Activated CD8-positive, alpha-beta memory T cell treated with anti-CD3 and anti-CD28 coated beads for 4 hours (primary cell): ENCODE measurements around the gene COQ5.

Experiments
- DNase-seq, 2 donors: peaks; one replicate each; pipeline ENCODE4 v3.0.0-alpha.2; 2020; ENCODE audit warnings: low read depth in 2 of 2

COQ5 gene

DNA sequence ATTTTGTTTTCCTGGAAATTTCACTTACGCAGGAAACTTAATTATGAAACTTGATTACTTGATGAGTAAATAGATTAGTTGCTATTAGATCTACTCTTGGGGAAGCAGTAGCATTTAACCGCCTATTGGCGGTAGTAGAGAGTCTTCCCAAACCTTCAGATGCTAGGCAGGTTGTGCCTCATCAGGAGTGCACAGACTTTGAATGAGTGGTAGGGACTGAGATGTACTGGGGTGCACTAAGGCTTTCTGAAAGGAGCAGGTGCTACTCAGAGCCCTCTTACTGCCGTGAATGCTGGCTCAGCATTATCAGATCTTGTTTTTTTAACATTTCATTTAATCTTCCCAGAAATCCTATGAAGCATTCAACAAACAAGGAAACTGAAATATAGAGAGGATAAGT lies 75.0 kb downstream of the COQ5 start:
- DNase-seq = no peak
